ENCODE data around the gene TMEM121. TPM values are rescaled to one million over a fixed set of nuclear protein-coding genes. Genes with fewer than 3 reads are reported as not detected.

The TMEM121 gene
- polyA plus RNA-seq, 1 experiment = 4.6 TPM

GRCh38 chr14:105490572-105491365, 35.6 kb upstream of the TMEM121 start, which contains the start of gene TEDC1:
Gene TEDC1, plus strand, starts transcription at chr14:105491246. Its CDS starts 130 bp downstream, at chr14:105491376.
- H3K4me3 ChIP-seq (ENCODE audit: low read depth, low read length) = peak within 1 kb of the TSS; percentile 74
- ChIA-PET POLR2A (no interaction called here), CTCF (interaction anchor here (0.6 to 4.2 kb wide), 19 partner anchors 9 to 133 kb away, joined by 3 to 84 read pairs (median 6); no protein-coding TSS in a partner anchor)
- TF ChIP-seq CTCF (IDR thresholded peaks at IDR 0.05; ENCODE audit: insufficient read depth, low read depth, low read length) = peak; percentile 54
- no peaks in the 10 kb centered on the region; the same call in 1 of the 2 replicates for H3K36me3 ChIP-seq (ENCODE audit: control insufficient read depth, insufficient read depth, low read length)
- peak; percentile 100 for DNase-seq (ENCODE audit: low read depth)
- peaks cover 6% of the 10 kb centered on the region; the same call in 1 of the 2 replicates for H3K27me3 ChIP-seq (ENCODE audit: control insufficient read depth, insufficient read depth, low read length)

GRCh38 chr14:105491366-105491973, 34.9 kb upstream of the TMEM121 start:
- Histone ChIP-seq H3K27me3 (ENCODE audit: control insufficient read depth, insufficient read depth, low read length) (peaks cover 5% of the 10 kb centered on the region; the same call in 1 of the 2 replicates), H3K36me3 (ENCODE audit: control insufficient read depth, insufficient read depth, low read length) (no peaks in the 10 kb centered on the region; the same call in 1 of the 2 replicates), H3K4me3 (ENCODE audit: low read depth, low read length) (peak overlapping the region; percentile 63)
- POLR2A ChIA-PET = no interaction called here
- no peak for DNase-seq (ENCODE audit: low read depth)
- CTCF ChIA-PET = interaction anchor here (1.1 to 4.2 kb wide), 4 partner anchors 10 to 126 kb away, joined by 3 to 84 read pairs (median 16); no protein-coding TSS in a partner anchor
- no peak for TF ChIP-seq CTCF (IDR thresholded peaks at IDR 0.05; ENCODE audit: insufficient read depth, low read depth, low read length)

- no peak for TF ChIP-seq CTCF (IDR thresholded peaks at IDR 0.05; ENCODE audit: insufficient read depth, low read depth, low read length)
- Histone ChIP-seq H3K27me3 (ENCODE audit: control insufficient read depth, insufficient read depth, low read length) (no peaks in the 10 kb centered on the region; the same call in 1 of the 2 replicates), H3K36me3 (ENCODE audit: control insufficient read depth, insufficient read depth, low read length) (no peaks in the 10 kb centered on the region; the same call in 1 of the 2 replicates), H3K4me3 (ENCODE audit: low read depth, low read length) (no peak overlapping the region)
- POLR2A ChIA-PET = no interaction called here
- CTCF ChIA-PET = interaction anchor here (1.1 to 4.2 kb wide), 3 partner anchors 11 to 120 kb away, joined by 3 to 84 read pairs (median 14); no protein-coding TSS in a partner anchor
- no peak for DNase-seq (ENCODE audit: low read depth)
Observed at GRCh38 chr14:105492031-105492970, 34.1 kb upstream of the TMEM121 start.

GRCh38 chr14:105492971-105493871, 33.2 kb upstream of the TMEM121 start:
- TF ChIP-seq CTCF (IDR thresholded peaks at IDR 0.05; ENCODE audit: insufficient read depth, low read depth, low read length) = no peak
- Histone ChIP-seq H3K36me3 (ENCODE audit: control insufficient read depth, insufficient read depth, low read length) (no peaks in the 10 kb centered on the region; the same call in 1 of the 2 replicates), H3K4me3 (ENCODE audit: low read depth, low read length) (no peak overlapping the region), H3K27me3 (ENCODE audit: control insufficient read depth, insufficient read depth, low read length) (no peaks in the 10 kb centered on the region)
- ChIA-PET CTCF (interaction anchor here (1.9 kb wide), 1 partner anchor 12 kb away, joined by 14 read pairs; no protein-coding TSS in a partner anchor), POLR2A (no interaction called here)
- no peak for DNase-seq (ENCODE audit: low read depth)

Data from BJ (cell line).